PFSK-1 (cell line): Measurements from ENCODE around the gene NFE2L2.

Experiments
- FOXP2 ChIP-seq: optimal IDR thresholded peaks from 2 replicates; pipeline ENCODE3; 2011; ENCODE audit warnings: borderline replicate concordance, control low read depth, inconsistent platforms; ENCODE audit not compliant: insufficient read depth; ENCODE audit errors: extremely low read length, extremely low read depth
- POLR2AphosphoS5 ChIP-seq: IDR thresholded peaks from 2 replicates; pipeline ENCODE4 v1.6.1; 2012; ENCODE audit warnings: low read depth, mild to moderate bottlenecking, control low read depth, low read length, moderate library complexity
- SIN3A ChIP-seq: IDR thresholded peaks from 2 replicates; pipeline ENCODE4 v1.6.1; 2012; ENCODE audit warnings: mild to moderate bottlenecking, low read length, moderate library complexity, borderline replicate concordance; ENCODE audit not compliant: insufficient read depth
- TAF1 ChIP-seq: IDR thresholded peaks from 2 replicates; pipeline ENCODE4 v1.6.1; 2012; ENCODE audit warnings: low read length, control low read depth, borderline replicate concordance; ENCODE audit not compliant: insufficient read depth
- TF ChIP-seq, protein P1 (sequence below), 2 experiments: IDR thresholded peaks; 2 replicates each; pipeline versions ENCODE4 v1.6.1 to v1.8.0; 2011 to 2012; ENCODE audit warnings: low read depth in 2 of 2, low read length in 2 of 2, control low read depth in 1 of 2, inconsistent platforms in 1 of 2, mild to moderate bottlenecking in 1 of 2, moderate library complexity in 1 of 2; ENCODE audit not compliant: insufficient read depth in 1 of 2

- TF ChIP-seq, protein P1, sequence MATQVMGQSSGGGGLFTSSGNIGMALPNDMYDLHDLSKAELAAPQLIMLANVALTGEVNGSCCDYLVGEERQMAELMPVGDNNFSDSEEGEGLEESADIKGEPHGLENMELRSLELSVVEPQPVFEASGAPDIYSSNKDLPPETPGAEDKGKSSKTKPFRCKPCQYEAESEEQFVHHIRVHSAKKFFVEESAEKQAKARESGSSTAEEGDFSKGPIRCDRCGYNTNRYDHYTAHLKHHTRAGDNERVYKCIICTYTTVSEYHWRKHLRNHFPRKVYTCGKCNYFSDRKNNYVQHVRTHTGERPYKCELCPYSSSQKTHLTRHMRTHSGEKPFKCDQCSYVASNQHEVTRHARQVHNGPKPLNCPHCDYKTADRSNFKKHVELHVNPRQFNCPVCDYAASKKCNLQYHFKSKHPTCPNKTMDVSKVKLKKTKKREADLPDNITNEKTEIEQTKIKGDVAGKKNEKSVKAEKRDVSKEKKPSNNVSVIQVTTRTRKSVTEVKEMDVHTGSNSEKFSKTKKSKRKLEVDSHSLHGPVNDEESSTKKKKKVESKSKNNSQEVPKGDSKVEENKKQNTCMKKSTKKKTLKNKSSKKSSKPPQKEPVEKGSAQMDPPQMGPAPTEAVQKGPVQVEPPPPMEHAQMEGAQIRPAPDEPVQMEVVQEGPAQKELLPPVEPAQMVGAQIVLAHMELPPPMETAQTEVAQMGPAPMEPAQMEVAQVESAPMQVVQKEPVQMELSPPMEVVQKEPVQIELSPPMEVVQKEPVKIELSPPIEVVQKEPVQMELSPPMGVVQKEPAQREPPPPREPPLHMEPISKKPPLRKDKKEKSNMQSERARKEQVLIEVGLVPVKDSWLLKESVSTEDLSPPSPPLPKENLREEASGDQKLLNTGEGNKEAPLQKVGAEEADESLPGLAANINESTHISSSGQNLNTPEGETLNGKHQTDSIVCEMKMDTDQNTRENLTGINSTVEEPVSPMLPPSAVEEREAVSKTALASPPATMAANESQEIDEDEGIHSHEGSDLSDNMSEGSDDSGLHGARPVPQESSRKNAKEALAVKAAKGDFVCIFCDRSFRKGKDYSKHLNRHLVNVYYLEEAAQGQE (IDR thresholded peaks at IDR 0.05; ENCODE audit: insufficient read depth in 1 of 2, low read depth in 2 of 2, low read length in 2 of 2): no peak
- TF ChIP-seq SIN3A: no peak
- no peak for TF ChIP-seq TAF1
- no peak for TF ChIP-seq POLR2AphosphoS5
- no peak for TF ChIP-seq FOXP2
Observed at GRCh38 chr2:177287814-177288213, 23.3 kb upstream of the NFE2L2 start.
